CD4-positive, alpha-beta memory T cell (primary cell): Measurements from ENCODE around the gene MED23. TPM values are rescaled to one million over a fixed set of nuclear protein-coding genes. Genes with fewer than 3 reads are reported as not detected.

Experiments used
- CTCF ChIA-PET: fragments of 350-600 bp; sonication (Branson Sonifier 250); formaldehyde crosslinking; loops from one replicate; lab custom pipeline; 2021; ENCODE audit warnings: inconsistent platforms; ENCODE audit not compliant: partially characterized antibody; lab: Charles Lee
- POLR2A ChIA-PET: fragments of 350-600 bp; sonication (Branson Sonifier 250); formaldehyde crosslinking; loops from one replicate; lab custom pipeline; 2021; ENCODE audit not compliant: partially characterized antibody; lab: Charles Lee
- DNase-seq, 5 donors: peaks; one replicate each; pipeline versions ENCODE4 v3.0.0 to v3.0.0-alpha.2; 2020 to 2022; ENCODE audit warnings: mixed read lengths in 1 of 5
- H3K27ac ChIP-seq: one replicate; pipeline ENCODE4 v1.7.0; 2013; ENCODE audit warnings: low read depth, low read length
- H3K27me3 ChIP-seq: 2 replicates; pipeline ENCODE4 v1.7.0; 2013; ENCODE audit warnings: mild to moderate bottlenecking, low read length, moderate library complexity; ENCODE audit not compliant: insufficient read depth
- H3K36me3 ChIP-seq: 2 replicates; pipeline ENCODE4 v1.7.0; 2013; ENCODE audit warnings: mild to moderate bottlenecking, low read length, moderate library complexity; ENCODE audit not compliant: insufficient read depth
- H3K4me1 ChIP-seq: 2 replicates; pipeline ENCODE4 v1.7.0; 2013; ENCODE audit warnings: mild to moderate bottlenecking, low read length, moderate library complexity; ENCODE audit not compliant: insufficient read depth
- H3K4me3 ChIP-seq, 2 donors: one replicate each; pipeline ENCODE4 v1.7.0; 2013; ENCODE audit warnings: low read length in 2 of 2, mild to moderate bottlenecking in 1 of 2
- H3K9me3 ChIP-seq, 2 donors: one replicate each; pipeline ENCODE4 v1.7.0; 2013; ENCODE audit warnings: low read length in 2 of 2, control low read depth in 1 of 2; ENCODE audit not compliant: control insufficient read depth in 1 of 2
- H3K27ac Mint-ChIP-seq, 7 donors: one replicate each; pipeline ENCODE4 v1.8.0; 2020 to 2021; ENCODE audit warnings: mixed read lengths in 7 of 7, mild to moderate bottlenecking in 6 of 7, inconsistent platforms in 3 of 7, moderate library complexity in 3 of 7
- H3K27me3 Mint-ChIP-seq, 2 donors: one replicate each; pipeline ENCODE4 v1.8.0; 2020 to 2021; ENCODE audit warnings: mixed read lengths in 2 of 2
- H3K36me3 Mint-ChIP-seq, 2 donors: one replicate each; pipeline ENCODE4 v1.8.0; 2020 to 2021; ENCODE audit warnings: mixed read lengths in 2 of 2, inconsistent platforms in 1 of 2, mild to moderate bottlenecking in 1 of 2
- H3K4me1 Mint-ChIP-seq, 4 donors: one replicate each; pipeline ENCODE4 v1.8.0; 2020 to 2021; ENCODE audit warnings: mixed read lengths in 4 of 4, mild to moderate bottlenecking in 1 of 4
- H3K4me3 Mint-ChIP-seq, 8 donors: one replicate each; pipeline ENCODE4 v1.8.0; 2020 to 2021; ENCODE audit warnings: mixed read lengths in 8 of 8, mild to moderate bottlenecking in 7 of 8, moderate library complexity in 6 of 8, inconsistent platforms in 3 of 8
- H3K9me3 Mint-ChIP-seq, 8 donors: one replicate each; pipeline ENCODE4 v1.8.0; 2020 to 2021; ENCODE audit warnings: mixed read lengths in 8 of 8, mild to moderate bottlenecking in 5 of 8, inconsistent platforms in 3 of 8, moderate library complexity in 1 of 8
- intact Hi-C: fragments of 100-400 bp; cut with micrococcal nuclease; formaldehyde crosslinking; loops from one replicate; pipeline ENCODE4 v1.15.1; 2023
- polyA plus RNA-seq, 2 donors: library from polyadenylated mRNA; unstranded; fragments of 300-500 nt; fragmentation: Illumina TruSeq; gene quantifications; one replicate each; pipeline ENCODE4 v1.2.3, GENCODE V29; 2021
- total RNA-seq, 2 experiments: library from RNA; stranded (reverse); gene quantifications; one replicate each; pipeline ENCODE4 v1.2.3, GENCODE V29; 2021

Gene MED23
- total and polyA plus RNA-seq, 4 experiments from 2014 or later: 10.9 to 56.4 (median 35.8) TPM

DNA sequence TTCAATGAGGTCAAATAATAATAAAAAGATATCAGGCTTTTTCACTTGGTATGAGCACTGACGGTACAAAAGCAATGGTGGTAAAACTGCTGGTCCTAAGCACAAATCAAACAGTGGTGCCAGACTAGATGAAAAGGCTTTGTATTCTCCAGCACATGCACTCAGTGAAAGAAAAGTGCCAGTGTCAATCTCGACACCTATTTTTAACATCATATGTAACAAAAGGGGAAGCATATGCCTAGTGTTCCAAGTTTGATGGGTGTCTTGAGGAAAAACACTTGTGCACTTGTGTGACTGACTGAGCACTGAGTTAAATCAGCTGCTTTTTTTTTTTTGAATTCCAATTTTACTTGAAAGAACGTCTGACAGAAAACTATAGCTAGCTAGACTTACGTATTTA lies 27.3 kb downstream of the MED23 start:
- intact Hi-C loops: no loop called here
- no peaks in the 10 kb centered on the region for H3K4me1 ChIP-seq
- peaks cover 49 to 76% of the 10 kb centered on the region in 2 donors for H3K36me3 Mint-ChIP-seq
- ChIA-PET CTCF (interaction anchor here (0.7 to 3.2 kb wide), 4 partner anchors 9 to 715 kb away, joined by 3 to 12 read pairs (median 6); partner anchors contain the start of gene MED23), POLR2A (no interaction called here)
- H3K27me3 ChIP-seq: no peaks in the 10 kb centered on the region
- no peak for DNase-seq
- H3K9me3 Mint-ChIP-seq: no peaks in the 10 kb centered on the region
- H3K4me3 Mint-ChIP-seq: no peak overlapping the region
- peaks cover 0 to 2% (median under 1%) of the 10 kb centered on the region in 4 donors for H3K4me1 Mint-ChIP-seq
- no peak overlapping the region for H3K27ac ChIP-seq
- peaks cover 48% of the 10 kb centered on the region for H3K36me3 ChIP-seq
- H3K27ac Mint-ChIP-seq: no peak overlapping the region
- no peaks in the 10 kb centered on the region for H3K9me3 ChIP-seq
- H3K27me3 Mint-ChIP-seq: no peaks in the 10 kb centered on the region
- H3K4me3 ChIP-seq: no peak overlapping the region

DNA sequence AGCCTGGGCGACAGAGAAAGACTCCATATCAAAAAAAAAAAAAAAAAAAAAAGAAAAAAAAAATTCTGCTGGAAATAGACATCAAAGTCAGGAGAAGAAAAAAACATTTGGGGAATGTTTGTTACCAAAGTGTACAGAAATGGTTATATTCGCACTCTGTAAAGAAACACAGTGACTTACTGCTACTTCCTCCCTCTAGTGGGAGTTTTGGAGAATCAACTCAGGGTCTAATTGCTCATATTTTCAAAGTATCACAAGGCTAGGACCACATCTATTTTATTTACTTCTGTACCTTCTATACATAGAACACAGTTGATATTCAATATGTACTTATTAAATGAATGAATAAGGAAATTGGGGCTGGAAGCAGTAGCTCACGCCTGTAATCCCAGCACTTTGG lies 30.6 kb downstream of the MED23 start:
- Mint-ChIP-seq H3K4me1 (peaks cover 0 to 2% (median under 1%) of the 10 kb centered on the region in 4 donors), H3K4me3 (no peak overlapping the region), H3K27ac (no peak overlapping the region), H3K9me3 (no peaks in the 10 kb centered on the region), H3K36me3 (peaks cover 57 to 79% of the 10 kb centered on the region in 2 donors), H3K27me3 (no peaks in the 10 kb centered on the region)
- Histone ChIP-seq H3K27ac (no peak overlapping the region), H3K36me3 (peaks cover 56% of the 10 kb centered on the region), H3K4me1 (no peaks in the 10 kb centered on the region), H3K27me3 (no peaks in the 10 kb centered on the region), H3K4me3 (no peak overlapping the region), H3K9me3 (no peaks in the 10 kb centered on the region)
- intact Hi-C loops: loop anchor here (1.0 to 2.0 kb wide), 2 partner anchors 399 to 712 kb away; no protein-coding TSS in a partner anchor
- POLR2A ChIA-PET: no interaction called here
- CTCF ChIA-PET: interaction anchor here (0.7 to 1.2 kb wide), 6 partner anchors 16 to 713 kb away, joined by 3 to 8 read pairs (median 3); partner anchors contain the start of gene MED23
- DNase-seq: peak in 2 of 5 donors; percentile 8 to 11

DNA sequence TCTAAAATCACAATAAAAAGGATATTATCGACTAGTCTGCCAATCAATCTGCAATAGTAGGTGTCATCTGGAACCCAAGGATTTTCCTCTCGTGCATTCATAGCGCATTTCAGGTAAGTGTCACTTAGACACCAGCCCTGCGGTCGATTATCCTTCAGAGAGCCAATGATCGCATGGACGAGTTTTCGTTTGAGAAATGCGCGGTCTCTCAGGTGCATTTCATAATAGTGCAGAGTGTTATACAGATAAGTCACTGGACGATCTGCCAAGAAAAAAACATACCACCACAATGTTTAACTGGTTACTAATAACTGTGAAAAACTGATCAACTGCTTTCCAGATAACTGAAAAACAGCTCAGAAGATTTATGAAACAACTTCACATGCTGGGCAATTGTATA lies 34.0 kb downstream of the MED23 start:
- H3K4me3 Mint-ChIP-seq: no peak overlapping the region
- ChIA-PET CTCF (interaction anchor here (1.0 kb wide), 1 partner anchor 34 kb away, joined by 3 read pairs; the partner anchor contains the start of gene MED23), POLR2A (no interaction called here)
- Histone ChIP-seq H3K4me3 (no peak overlapping the region), H3K9me3 (no peaks in the 10 kb centered on the region), H3K36me3 (peaks cover 61% of the 10 kb centered on the region), H3K27me3 (no peaks in the 10 kb centered on the region), H3K4me1 (no peaks in the 10 kb centered on the region), H3K27ac (no peak overlapping the region)
- DNase-seq: no peak
- H3K4me1 Mint-ChIP-seq: peaks cover 0 to 2% (median under 1%) of the 10 kb centered on the region in 4 donors
- intact Hi-C loops: no loop called here
- H3K9me3 Mint-ChIP-seq: no peaks in the 10 kb centered on the region
- no peaks in the 10 kb centered on the region for H3K27me3 Mint-ChIP-seq
- no peak overlapping the region for H3K27ac Mint-ChIP-seq
- peaks cover 63 to 84% of the 10 kb centered on the region in 2 donors for H3K36me3 Mint-ChIP-seq

DNA sequence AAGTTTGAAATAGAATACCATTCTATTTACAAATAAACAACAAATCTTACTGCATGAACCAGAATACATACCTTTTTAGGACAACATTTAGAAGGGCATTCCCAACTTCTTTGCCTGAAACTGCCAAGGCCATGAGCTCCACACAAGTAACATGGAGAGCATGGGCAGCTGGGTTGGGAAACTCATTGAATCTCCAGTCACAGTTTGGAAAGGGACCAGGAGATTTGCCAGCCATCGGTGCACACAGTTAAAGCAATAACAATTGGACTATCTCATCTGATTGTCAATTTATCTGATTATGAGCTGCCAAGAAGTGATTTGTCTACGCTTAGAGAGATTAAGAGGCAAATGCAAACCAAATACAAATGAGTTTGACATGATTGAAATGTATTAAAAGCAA lies 35.1 kb downstream of the MED23 start:
- Mint-ChIP-seq H3K27me3 (no peaks in the 10 kb centered on the region), H3K36me3 (peaks cover 63 to 83% of the 10 kb centered on the region in 2 donors), H3K27ac (peak overlapping the region in 1 of 7 donors; percentile 35), H3K4me3 (no peak overlapping the region), H3K9me3 (no peaks in the 10 kb centered on the region), H3K4me1 (peaks cover 0 to 2% (median under 1%) of the 10 kb centered on the region in 4 donors)
- no peak for DNase-seq
- Histone ChIP-seq H3K27ac (no peak overlapping the region), H3K27me3 (no peaks in the 10 kb centered on the region), H3K36me3 (peaks cover 62% of the 10 kb centered on the region), H3K4me3 (no peak overlapping the region), H3K9me3 (no peaks in the 10 kb centered on the region), H3K4me1 (no peaks in the 10 kb centered on the region)
- intact Hi-C loops: no loop called here
- ChIA-PET CTCF (no interaction called here), POLR2A (no interaction called here)

GRCh38 chr6:131588643-131589042 lies 39.4 kb downstream of the MED23 start:
- H3K27me3 Mint-ChIP-seq: no peaks in the 10 kb centered on the region
- no peak overlapping the region for H3K27ac ChIP-seq
- H3K36me3 Mint-ChIP-seq: peaks cover 63 to 78% of the 10 kb centered on the region in 2 donors
- POLR2A ChIA-PET: no interaction called here
- CTCF ChIA-PET: interaction anchor here (1.0 kb wide), 1 partner anchor 39 kb away, joined by 3 read pairs; the partner anchor contains the start of gene MED23
- DNase-seq: no peak
- intact Hi-C loops: no loop called here
- H3K4me3 ChIP-seq: no peak overlapping the region
- H3K27me3 ChIP-seq: no peaks in the 10 kb centered on the region
- H3K9me3 ChIP-seq: no peaks in the 10 kb centered on the region
- peak overlapping the region in 1 of 7 donors; percentile 64 for H3K27ac Mint-ChIP-seq
- H3K4me1 Mint-ChIP-seq: no peaks in the 10 kb centered on the region
- no peaks in the 10 kb centered on the region for H3K4me1 ChIP-seq
- peaks cover 59% of the 10 kb centered on the region for H3K36me3 ChIP-seq
- no peak overlapping the region for H3K4me3 Mint-ChIP-seq
- no peaks in the 10 kb centered on the region for H3K9me3 Mint-ChIP-seq

GRCh38 chr6:131587909-131588308 lies 40.1 kb downstream of the MED23 start:
- intact Hi-C loops: no loop called here
- H3K4me1 ChIP-seq: no peaks in the 10 kb centered on the region
- H3K4me3 Mint-ChIP-seq: no peak overlapping the region
- H3K9me3 Mint-ChIP-seq: no peaks in the 10 kb centered on the region
- H3K36me3 ChIP-seq: peaks cover 56% of the 10 kb centered on the region
- CTCF ChIA-PET: interaction anchor here (1.0 kb wide), 1 partner anchor 40 kb away, joined by 3 read pairs; the partner anchor contains the start of gene MED23
- H3K36me3 Mint-ChIP-seq: peaks cover 64 to 80% of the 10 kb centered on the region in 2 donors
- POLR2A ChIA-PET: no interaction called here
- DNase-seq: no peak
- no peak overlapping the region for H3K27ac Mint-ChIP-seq
- no peaks in the 10 kb centered on the region for H3K27me3 Mint-ChIP-seq
- no peak overlapping the region for H3K4me3 ChIP-seq
- no peaks in the 10 kb centered on the region for H3K4me1 Mint-ChIP-seq
- H3K27me3 ChIP-seq: no peaks in the 10 kb centered on the region
- H3K27ac ChIP-seq: no peak overlapping the region
- H3K9me3 ChIP-seq: no peaks in the 10 kb centered on the region

- Histone ChIP-seq H3K36me3 (peaks cover 56% of the 10 kb centered on the region), H3K4me3 (no peak overlapping the region), H3K27me3 (no peaks in the 10 kb centered on the region), H3K27ac (no peak overlapping the region), H3K4me1 (no peaks in the 10 kb centered on the region), H3K9me3 (no peaks in the 10 kb centered on the region)
- Mint-ChIP-seq H3K4me3 (no peak overlapping the region), H3K9me3 (no peaks in the 10 kb centered on the region), H3K27me3 (no peaks in the 10 kb centered on the region), H3K4me1 (no peaks in the 10 kb centered on the region), H3K36me3 (peaks cover 56 to 76% of the 10 kb centered on the region in 2 donors), H3K27ac (no peak overlapping the region)
- DNase-seq: no peak
- CTCF ChIA-PET: interaction anchor here (0.7 to 2.4 kb wide), 3 partner anchors 9 to 701 kb away, joined by 4 to 13 read pairs (median 4); partner anchors contain the start of gene MED23
- POLR2A ChIA-PET: no interaction called here
- intact Hi-C loops: no loop called here
Observed at GRCh38 chr6:131586543-131586942, 41.5 kb downstream of the MED23 start.
